Fibroblast of lung (primary cell): ENCODE results near the gene ZNF14.

ENCODE experiments used
- EZH2 ChIP-seq: IDR thresholded peaks from 2 replicates; pipeline ENCODE4 v1.5.1; 2012; ENCODE audit warnings: low read length, control low read depth, mild to moderate bottlenecking; ENCODE audit errors: missing control alignments
- TF ChIP-seq, protein P1 (sequence below), 2 donors: IDR thresholded peaks in 1 of 2; conservative IDR thresholded peaks in 1 of 2; 1 replicate in 1 of 2; 2 replicates in 1 of 2; pipeline ENCODE4 v1.5.1; 2011 to 2012; ENCODE audit warnings: low read length in 2 of 2, control low read depth in 1 of 2, inconsistent platforms in 1 of 2, low read depth in 1 of 2, mild to moderate bottlenecking in 1 of 2

DNA sequence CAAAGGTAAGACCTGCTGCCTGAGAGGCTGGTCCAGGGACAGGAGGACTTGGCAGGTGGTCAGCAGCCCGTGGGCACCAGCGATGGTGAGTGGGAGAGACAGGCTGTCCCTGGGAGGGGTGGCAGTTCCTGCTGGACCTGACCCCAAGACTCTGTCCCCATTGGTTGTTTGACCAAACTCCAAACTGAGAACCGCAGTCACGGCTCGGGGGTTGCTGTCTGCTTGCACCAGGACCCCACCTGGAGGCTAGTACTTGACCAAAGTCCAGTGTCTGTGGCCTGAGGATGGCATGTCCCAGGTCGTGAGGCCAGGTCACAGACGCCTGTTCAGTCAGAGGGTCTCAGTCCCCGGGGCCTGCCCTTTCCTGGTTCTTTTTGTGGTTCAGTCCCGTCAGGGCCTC lies 9.9 kb upstream of the ZNF14 start:
- TF ChIP-seq, protein P1, sequence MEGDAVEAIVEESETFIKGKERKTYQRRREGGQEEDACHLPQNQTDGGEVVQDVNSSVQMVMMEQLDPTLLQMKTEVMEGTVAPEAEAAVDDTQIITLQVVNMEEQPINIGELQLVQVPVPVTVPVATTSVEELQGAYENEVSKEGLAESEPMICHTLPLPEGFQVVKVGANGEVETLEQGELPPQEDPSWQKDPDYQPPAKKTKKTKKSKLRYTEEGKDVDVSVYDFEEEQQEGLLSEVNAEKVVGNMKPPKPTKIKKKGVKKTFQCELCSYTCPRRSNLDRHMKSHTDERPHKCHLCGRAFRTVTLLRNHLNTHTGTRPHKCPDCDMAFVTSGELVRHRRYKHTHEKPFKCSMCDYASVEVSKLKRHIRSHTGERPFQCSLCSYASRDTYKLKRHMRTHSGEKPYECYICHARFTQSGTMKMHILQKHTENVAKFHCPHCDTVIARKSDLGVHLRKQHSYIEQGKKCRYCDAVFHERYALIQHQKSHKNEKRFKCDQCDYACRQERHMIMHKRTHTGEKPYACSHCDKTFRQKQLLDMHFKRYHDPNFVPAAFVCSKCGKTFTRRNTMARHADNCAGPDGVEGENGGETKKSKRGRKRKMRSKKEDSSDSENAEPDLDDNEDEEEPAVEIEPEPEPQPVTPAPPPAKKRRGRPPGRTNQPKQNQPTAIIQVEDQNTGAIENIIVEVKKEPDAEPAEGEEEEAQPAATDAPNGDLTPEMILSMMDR (conservative IDR thresholded peaks at IDR 0.05 in 1 of 2, IDR thresholded peaks at IDR 0.05 in 1 of 2; ENCODE audit: low read depth in 1 of 2, low read length in 2 of 2), result no peak
- TF ChIP-seq EZH2, result no peak
